A549 treated with AZD2906 at 1 μM for 4 hours (cell line): ENCODE measurements around the gene WNT4. TPM values are rescaled to one million over a fixed set of nuclear protein-coding genes. Genes with fewer than 3 reads are reported as not detected.

Source experiments
- total RNA-seq: library from RNA; stranded (reverse); fragments of 200-300 nt; extraction: Qiagen RNA extraction; gene quantifications from 5 replicates; pipeline ENCODE4 v1.2.3, GENCODE V29; 2022

Gene WNT4
- 0.12 to 0.45 TPM (median 0.30 TPM) in 5 replicates for total RNA-seq

GRCh38 chr1:22143065-22144033 is at the start of gene WNT4:
Gene WNT4, minus strand, starts transcription at chr1:22143097. Its CDS starts 175 bp downstream, at chr1:22142922.

Other genes starting within 250 kb of the WNT4 start
- 59.8 to 82.6 TPM (median 72.9 TPM) in 5 replicates for gene HSPG2, start 205.8 kb downstream of the WNT4 start, total RNA-seq
- gene CELA3B, start 166.1 kb downstream of the WNT4 start, total RNA-seq: not detected in 5 replicates
- not detected in 5 replicates for gene CELA3A, start 141.4 kb downstream of the WNT4 start, total RNA-seq
- 144 to 223 TPM (median 153 TPM) in 5 replicates for gene CDC42, start 90.4 kb downstream of the WNT4 start, total RNA-seq